Stimulated activated CD4-positive, alpha-beta T cell treated with anti-CD3 and anti-CD28 coated beads, Interleukin-1b, Interleukin-23, amount 100 ng/mL, for 1 hour (primary cell): ENCODE data around the gene BSX.

ENCODE experiments used
- DNase-seq, 2 donors: peaks; one replicate each; pipeline ENCODE4 v3.0.0-alpha.2; 2020; ENCODE audit warnings: low read depth in 2 of 2

BSX gene

DNA sequence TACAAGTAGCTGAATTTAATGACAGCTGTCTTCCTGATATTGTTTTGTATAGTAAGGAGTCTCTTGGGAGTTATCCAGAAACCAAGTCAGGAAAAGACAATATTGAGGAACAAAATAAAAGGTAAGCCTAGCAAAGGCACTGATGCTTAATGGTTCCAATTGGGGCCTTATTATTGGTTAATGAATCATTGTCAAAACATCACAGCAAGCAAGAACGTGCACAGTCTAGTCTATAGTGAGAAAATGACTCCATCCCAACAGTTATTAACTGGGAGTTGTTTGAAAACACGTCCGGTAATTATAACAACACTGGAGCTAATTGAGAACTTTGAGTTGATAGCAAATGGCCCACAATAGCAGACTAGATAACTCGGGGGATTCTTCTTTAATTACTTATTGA, 17.7 kb downstream of the BSX start:
- DNase-seq = no peak

DNA sequence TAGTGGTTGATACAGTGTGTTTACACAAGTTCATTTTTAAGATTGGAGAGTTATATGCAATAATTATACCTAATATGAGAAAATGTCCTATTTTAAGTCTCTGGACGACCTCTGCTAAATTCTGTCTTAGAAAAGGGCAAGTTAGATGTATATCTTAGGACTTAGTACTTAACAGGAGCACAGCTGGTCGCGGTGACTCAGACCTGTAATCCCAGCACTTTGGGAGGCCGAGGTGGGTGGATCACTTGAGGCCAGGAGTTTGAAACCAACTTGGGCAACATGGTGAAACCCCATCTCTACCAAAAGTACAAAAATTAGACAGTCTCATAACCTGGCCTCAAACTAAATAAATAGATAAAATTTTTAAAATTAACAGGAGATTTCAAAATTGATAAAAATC, 27.2 kb downstream of the BSX start:
- DNase-seq = no peak

DNA sequence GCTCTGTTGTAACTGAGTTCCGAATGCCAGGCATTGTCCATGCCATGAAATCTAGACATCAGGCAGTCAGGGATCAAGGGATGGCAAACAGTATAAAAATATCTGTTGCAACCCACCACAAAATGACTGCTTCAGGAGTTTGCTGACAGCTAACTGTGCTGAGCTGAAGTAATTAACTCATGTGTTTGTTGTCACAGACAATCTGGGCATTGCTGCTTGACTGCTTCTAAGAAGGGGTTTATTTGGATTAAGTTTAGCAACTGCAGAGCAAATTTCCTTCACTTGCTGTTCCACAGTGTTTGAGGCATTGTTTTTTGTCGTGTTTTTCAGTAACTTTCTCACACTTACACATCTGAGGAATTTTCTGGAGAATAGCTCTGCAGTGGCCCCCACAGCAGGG, 30.4 kb downstream of the BSX start:
- DNase-seq = no peak

DNA sequence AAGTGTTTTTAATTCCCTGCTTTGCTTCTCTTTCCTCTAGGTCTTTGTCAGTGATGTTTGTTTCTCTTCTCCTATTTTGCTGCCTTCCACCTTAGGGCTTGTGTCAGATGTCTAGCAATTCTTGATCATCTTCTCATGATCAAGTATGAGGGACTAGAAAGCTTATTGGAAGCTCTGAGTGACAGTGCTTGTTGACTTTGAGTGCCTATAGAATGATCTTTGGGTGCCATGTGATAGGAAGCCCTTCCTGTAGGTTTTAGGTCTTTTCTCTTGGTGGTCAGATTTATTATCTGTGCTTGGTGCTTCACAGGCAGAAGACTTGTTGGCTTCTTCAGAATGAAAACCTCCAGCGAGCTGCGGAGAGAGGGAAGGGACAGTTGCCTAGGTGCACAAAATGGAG, 43.1 kb downstream of the BSX start:
- no peak for DNase-seq

DNA sequence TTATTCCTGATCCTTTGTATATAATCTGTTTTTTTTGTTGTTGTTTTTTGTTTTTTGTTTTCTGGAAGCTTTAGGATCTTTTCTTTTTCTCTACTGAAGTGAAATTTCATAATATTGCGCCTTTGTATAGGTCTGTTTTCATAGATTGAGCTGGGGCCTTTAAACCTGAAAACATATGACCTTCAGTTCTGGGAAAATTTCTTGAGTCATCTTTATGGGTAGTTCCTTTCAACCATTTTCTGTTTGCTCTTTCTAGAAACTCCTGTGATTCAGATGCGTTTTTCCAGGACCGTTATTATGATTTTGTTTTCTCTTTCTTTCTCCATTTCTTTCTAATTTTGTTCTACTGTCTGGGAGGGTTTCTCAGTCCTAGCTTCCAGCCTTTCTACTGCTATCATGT, 43.7 kb downstream of the BSX start:
- DNase-seq = no peak

DNA sequence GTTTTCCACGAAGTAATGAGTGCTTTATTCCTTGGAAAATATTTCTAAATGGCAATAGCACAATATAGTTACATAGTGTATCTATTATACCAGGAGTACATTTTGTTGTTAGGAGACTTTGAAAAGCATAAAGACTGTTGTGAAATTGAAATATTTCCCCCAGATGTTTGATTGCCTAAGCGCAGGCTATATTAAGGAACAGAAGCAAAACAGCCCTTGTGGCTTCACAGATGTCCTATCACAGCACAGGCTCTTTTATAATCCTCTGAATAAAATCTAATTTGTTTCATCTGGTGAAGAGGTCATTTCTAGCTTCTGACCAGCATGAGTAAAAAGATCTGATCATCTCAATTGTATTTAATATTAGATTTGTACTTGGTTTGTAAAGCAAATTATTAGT, 48.2 kb downstream of the BSX start:
- no peak for DNase-seq

DNA sequence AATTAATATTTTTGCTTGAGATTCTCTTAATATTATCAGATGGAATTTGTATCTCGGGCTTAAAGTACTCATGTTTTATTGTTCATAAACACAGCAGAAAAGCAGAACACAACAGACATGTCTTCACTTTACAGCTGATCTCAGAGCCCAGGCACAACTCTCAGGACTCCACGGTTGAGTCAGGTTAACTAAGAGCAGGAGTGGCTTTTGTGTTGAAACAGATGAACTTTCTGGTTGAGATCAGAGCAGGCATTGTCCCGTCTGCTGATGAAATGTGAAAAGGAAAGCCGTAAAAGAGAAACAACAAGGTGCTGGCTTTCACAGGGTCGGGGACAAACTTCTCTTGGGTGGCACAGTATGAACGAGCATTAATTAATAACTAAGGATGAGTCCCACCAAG, 50.1 kb downstream of the BSX start:
- no peak for DNase-seq
